Fibroblast of gingiva (primary cell): ENCODE results near the gene LRRC27.

ENCODE experiments used
- DNase-seq: peaks from one replicate; pipeline ENCODE4 v3.0.0-alpha.2; 2011; ENCODE audit warnings: low read depth

LRRC27 gene

DNA sequence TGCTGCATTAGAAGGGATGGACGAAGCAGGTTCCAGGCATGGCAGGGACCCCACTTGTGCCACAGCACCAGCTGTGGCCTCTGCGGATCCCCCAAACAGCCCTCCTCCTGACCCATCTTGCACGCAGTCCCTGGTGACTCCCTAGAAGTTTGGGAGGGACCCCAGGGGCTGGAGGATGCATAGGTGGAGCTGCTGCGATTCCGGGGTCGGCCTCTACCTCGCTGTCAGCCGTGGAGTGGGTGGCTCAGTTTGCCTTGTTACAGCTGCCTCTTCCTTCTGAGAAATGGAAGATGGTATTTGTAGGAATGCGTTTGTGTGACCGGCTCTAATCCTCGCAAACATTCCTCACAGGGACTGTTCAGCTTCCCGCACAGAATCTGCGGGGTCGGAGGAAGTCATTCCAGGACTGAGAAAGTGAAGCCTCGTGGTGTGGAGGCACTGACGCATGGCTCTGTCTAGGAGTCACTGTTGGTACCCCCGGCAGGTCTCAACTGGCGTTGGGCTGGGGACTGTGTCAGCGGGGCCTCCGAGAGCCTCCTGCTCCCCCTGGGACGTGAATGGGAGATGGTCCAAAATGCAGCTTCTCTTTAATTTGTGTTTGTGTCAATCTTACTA, 82.5 kb downstream of the LRRC27 start:
- DNase-seq, result no peak

DNA sequence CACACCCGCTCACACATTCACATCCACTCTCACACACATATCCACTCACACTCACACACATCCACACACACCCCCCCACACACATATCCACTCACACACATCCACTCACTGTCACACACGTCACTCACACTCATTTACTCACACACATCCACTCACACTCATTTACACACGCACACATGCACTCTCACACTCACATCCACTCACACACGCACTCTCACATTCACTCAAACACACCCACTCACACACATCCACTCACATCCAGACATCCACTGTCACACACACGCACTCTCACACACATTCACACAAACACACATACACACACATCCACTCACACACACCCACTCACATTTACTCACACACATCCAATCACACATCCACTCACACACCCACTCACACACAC, 83.3 kb downstream of the LRRC27 start:
- DNase-seq, result no peak

DNA sequence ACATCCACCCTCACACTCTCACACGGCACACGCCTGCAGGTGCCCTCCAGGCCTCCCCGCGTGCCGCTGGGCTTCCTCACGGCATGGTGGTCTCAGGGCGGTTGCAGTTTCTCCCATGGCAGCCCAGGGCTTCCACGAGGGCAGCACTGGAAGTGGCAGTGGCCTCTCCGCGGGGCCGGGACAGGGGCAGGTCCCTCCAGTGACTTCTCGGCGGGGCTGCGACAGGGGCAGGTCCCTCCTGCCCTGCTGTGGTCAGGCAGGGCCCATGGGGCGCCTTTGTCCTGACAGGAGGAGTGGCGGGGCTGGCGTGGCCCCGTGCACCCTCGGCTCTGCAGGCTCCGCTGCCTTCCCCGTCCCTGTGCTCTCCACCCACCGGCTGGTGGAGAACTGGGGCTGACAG, 84.0 kb downstream of the LRRC27 start:
- no peak for DNase-seq

DNA sequence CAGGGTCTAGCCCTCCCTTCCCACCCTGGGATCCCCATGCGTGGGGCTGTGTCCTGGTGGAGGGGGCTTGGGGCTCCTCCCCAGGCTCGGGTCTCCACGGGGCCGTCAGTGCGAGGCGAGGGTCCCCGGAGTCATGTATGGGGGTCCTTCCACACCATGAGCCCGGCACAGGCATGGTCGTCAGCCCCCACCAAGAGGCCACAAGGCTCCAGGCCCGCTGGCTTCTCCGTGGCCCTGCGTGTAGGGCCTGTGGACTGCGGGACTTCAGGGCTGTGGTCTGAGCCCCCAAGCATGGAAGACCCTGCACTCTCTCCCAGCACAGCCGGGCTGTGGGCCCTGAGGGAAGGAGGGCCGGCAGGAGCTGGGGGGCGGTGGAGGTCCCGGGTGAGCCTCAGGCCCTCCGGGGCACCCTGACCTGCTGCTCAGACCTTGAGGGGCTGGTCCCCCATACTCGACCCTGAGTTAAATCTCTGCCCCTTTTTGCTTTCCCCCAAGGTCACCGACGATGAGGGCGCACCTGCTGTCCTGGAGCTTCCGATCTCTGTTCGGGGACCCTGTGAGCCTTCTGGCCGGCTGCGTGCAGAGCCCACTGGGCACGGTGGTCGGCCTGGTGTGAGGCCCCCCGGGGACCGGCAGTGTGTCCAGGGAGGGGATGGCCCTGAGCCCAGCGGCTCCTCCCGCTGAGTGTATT, 84.7 kb downstream of the LRRC27 start:
- no peak for DNase-seq

DNA sequence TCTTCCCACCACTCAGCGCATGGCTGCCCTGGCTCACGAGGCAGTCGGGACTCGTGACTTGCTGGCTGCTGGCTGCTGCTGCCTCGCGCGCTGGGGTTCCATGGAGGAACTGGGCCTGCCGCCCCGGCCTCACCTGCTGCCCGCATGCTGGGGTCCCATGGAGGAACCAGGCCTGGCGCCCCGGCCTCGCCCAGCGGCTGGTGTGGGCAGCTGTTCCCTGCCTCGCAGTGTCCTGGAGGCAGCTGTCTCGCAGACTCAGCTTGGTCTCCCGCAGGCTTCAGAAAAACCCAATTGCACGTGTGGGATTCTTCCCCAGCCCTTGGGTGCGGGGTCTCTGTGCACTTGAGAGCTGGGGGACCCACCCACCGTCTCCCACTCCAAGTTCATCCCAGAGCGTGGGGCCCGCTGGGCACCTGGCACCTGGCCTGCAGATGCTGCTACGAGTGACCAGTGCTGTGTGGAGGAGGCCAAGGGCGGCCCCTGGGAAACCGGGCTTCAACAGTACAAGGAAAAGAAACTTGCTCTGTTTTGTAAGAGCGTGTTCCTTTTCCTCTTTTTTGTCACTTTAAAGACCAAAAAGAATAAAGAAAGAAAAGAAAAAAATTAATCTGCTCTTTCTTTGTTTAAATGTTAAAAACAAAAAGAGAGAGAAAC, 85.4 kb downstream of the LRRC27 start:
- no peak for DNase-seq

DNA sequence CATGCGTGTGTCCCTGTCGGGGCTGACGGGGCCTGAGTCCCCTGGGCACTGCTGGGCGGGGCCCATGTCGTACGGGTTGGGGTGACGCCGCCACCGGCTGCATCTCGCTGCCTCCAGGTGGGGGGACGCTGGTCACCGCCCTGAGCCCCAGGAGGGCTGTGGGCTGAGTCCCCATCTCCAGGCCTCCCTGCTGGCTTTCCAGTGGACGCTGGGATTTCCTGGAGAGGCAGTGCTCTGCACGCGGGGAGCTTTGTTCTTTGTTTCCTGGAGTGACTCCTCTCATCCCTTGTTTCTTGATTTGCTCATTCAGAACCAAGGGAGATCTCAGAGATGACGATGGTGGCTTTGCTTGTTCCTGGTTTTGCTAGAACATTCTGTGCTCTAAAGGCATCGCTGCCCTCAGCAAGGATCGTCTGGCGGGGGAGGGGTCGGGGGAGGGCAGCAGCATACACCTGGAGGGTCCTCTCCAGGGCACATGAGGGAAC, 86.0 kb downstream of the LRRC27 start:
- DNase-seq, result no peak

DNA sequence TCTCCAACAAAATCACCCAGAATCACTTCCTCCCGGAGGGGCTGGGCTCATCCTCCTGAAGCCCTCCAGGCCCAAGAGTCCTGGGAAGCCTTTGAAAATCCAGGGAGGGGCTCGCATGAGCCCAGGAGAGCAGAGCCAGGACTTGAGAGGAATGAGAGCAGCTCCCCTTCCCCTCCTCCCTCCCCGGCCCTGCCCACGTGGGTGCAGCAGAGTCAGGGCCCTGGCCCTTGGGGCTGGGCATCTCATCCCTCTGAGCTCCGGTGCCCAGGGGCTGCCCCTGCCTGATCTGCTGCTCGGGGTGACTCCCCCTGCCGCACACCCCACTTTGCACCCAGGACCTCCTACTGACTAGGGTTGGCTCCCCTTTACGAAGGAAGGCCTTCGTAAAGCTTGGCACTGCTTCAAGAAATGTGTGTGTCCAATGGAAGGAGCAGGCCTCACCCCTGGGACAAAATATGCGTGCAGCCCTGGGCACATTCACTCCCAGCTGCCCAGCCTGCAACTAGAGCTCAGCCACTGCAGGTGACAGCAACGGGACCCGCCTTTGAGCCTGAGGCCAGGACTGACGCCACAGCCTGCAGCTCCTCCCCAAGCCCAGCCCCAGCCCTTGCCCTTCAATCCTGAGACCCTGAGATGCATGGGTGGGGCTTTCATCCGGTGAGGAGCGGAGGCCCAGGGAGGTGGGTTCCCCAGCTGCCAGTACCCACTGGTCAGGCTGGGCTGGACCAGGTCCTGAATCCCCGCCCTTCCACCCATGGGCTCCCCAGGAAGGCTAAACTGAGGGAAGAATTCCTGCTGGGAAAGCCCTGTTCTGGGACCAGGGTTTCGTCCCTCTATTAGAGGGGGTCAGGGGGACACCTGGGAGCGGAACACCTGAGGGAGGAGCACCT, 86.8 kb downstream of the LRRC27 start:
- no peak for DNase-seq

DNA sequence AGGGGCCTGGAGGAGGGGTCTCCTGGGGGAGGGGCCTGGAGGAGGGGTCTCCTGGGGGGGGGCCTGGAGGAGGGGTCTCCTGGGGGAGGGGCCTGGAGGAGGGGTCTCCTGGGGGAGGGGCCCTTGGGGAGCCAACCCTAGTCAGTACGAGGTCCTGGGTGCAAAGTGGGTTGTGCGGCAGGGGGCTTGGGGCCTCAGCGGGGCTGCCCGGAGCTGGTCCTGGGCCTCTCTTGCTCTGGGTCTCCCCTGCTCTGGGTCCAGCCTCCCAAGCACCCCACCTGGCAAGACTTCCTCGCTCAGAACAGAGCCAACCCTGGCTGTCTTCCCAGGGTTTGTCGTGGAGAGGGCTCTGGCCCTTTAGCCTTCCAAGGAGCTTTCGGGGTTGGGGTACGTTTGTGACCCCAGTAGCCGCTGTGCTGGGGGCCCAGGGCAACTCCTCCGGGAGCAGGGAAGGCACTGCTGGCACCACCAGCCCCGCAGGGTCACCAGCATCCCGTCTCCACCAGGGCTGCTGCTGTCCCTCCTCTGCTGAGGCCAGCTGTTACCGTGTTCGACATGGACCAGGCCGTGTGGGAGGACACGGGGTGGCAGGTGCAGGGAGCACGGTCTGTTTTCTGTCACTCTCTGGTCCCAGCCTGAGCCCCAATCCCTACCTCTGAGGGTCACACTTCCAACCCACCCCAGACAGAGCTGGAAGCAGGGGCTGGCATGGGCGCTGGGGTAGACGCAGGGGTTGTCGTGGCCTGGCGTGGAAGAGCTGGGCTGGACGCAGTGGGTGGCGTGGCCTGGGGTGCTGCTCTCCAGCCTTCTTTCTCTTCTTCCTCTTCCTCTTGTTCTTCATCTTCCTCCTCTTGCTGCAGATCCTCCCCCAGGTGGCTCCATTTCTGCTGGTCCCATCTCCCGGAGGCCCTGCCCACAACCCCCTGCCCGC, 87.8 kb downstream of the LRRC27 start:
- no peak for DNase-seq

DNA sequence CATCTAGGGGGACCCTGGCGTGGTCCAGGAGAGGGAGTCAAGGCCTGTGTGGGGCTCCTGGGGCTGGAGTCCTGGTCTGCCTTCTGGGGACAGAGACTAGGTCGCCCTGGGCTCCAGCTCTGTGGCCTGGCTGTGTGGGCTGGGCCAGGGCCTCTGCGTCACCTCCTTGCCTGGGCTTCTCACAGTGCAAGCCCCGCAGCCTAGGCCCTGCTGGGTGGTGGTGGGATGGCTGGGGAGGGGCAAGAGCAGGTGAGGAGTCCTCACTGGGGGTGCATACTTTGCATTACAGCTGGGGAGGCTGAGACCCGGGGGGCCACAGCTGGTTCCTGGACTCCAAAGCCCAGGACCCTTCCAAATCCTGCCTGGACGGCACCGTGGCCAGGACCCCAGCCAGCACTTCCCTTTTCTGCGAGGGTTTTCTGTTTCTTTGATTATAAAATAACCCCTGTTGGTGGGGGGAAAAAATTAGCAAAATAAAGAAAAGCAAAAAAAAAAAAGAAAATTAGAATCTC, 88.5 kb downstream of the LRRC27 start:
- DNase-seq, result no peak

DNA sequence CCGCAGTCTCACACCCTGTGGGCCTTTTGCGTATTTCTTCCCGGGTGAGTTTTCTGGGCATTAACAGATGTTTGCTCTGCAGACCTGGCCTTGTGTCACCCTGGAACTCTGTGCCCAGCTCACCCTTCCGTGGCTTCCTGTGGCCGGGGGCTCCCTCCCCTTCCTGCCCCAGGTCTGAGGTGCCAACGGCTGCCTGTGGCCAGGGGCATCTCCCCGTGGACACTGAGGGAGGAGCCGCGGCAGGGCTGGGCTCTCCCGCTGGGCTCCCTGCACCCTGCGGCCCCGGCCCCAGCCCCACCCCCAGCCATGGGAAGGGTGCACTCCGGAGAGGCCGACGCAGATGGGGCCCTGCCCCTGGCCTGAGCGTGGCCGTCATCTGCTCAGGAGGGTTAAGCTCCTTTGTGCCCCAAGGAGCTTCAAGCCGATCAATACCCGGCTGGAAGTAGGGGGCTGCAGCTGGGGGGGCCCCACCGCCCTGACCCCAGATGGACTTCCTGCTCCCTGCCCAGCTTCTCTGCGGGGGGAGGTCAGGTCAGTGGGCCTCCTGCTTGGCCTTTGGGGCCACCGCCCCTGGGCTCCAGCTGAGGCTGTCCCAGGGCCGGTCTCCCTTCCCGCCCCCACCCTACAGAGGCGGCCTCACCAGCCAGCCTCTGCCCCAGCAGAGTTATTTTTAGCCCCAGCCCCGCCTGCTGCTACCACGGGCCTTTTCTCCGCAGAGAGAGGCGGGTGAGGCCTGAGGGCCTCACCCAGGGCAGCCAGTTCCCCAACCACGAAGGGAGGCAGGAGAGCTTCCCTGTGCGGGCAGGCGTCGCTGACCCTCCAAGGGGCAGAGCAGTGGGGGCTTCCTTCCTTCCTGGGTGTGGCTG, 89.2 kb downstream of the LRRC27 start:
- peak; percentile 68 for DNase-seq

DNA sequence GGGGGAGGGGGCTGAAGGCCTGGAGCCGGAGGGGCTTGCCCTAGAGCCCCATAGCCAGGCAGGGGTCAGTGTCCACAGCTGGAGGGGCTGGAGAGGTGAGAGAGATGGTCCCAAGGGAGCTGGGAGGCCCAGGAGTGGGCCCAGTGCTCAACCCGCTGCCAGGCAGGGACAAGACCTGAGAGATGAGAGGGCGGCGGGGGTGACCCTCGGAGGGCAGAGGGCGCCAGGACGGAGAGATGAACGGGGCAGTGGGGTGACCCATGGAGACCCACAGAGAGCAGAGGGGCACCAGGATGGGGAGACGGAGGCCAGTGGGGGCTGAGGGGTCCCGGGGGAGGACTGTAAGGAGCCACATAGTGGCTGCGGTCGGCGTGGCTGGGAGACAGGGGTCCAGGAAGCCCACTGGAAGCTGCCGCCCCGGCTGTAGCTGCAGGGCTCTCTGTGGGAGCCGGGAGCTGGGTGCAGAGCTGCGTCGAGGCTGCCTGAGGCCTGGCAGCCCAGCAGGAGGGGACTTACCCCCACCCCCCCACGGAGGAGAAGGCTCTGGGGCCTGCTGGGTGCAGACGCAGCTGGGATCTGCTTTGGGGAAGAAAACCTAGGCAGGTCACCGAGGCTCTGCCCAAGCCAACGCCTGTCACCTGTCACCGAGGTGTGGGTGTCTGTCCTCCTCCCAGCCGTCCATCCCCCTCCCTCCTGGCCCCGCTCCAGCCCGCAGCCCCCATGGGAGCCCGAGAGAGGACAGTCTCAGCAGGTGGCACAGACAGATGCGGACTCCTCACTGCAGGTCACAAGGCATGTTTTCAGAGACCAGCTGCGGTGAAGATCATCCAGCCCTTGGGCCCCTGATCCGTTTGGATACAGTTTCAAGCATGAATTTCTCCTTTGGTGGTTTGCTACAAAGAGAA, 90.1 kb downstream of the LRRC27 start:
- no peak for DNase-seq

DNA sequence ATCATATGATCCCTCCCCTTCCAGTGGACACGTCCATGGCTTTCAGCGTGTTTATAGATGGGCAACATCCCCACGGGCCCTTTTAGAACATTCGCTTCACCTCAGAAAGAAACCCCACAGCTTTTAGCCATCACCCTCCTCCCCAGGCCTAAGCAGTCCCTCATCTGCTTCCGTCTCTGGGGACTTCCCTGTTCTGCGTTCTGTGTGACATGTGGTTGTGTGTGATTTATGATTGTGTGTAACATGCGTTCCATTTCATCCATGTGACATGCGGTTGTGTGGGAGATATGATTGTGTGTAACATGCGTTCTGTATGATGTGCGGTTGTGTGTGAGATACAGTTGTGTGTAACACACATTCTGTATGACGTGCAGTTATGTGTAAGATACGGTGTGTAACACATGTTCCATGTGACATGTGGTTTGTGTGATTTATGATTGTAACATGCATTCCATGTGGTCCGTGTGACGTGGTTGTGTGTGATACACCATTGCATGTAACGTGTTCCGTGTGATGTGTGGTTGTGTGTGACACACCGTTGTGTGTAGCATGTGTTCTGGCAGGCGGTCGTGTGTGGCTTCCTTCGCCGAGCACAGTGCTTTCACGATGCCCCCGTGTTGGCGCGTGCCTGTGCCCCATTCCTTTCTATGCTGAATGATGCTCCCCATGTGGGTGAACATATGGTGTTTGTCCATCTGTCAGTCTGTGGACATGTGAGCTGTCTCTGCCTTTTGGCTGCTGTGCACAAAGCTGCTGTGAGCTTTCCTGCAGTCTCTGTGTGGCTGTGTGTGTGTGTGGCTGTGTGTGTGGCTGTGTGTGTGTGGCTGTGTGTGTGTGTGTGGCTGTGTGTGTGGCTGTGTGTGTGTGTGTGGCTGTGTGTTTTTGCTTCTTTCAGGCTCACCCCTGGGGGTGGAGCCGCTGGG, 91.2 kb downstream of the LRRC27 start:
- no peak for DNase-seq

DNA sequence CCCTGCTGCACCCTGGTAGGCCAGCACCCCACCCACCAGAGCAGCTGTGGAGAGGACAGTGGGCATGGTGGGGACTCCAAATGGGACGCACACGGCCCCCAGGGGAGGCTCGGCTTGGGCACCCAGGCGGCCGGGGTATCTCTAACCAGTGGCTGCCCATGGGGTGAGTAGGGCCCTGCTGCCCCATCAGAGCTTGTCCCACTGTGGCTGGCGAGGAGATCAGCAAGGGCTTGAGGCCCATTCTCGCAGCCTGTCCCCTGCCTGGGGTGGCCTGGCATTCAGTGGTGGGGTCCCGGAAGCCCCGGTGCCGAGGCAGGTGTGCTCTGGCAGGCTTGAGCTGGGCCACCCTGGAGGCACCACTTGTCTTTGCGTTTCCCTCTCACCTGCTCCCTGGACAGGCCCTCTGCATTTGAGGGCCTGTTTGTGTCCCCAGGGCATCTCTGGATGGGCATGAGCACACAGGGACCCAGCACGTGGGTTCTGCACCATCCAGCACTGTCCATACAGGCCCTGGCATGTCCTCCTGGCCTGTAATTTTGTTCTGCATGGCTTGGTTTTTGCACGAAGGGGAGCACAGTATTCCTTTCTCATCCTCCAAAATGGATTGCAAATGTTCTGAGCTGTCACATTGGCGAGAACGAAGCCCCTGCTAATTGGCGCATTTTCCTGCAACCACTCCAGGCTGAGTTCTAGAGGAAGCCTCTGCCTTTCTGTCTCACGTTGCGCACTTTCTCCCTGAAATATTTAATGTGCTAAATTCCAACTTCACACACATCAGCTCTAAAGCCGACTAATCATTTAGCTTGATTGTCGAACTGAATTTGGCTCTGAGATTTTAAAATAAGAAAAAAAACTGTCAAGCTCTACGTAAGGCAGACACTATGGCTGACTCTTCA, 92.2 kb downstream of the LRRC27 start:
- DNase-seq, result no peak

DNA sequence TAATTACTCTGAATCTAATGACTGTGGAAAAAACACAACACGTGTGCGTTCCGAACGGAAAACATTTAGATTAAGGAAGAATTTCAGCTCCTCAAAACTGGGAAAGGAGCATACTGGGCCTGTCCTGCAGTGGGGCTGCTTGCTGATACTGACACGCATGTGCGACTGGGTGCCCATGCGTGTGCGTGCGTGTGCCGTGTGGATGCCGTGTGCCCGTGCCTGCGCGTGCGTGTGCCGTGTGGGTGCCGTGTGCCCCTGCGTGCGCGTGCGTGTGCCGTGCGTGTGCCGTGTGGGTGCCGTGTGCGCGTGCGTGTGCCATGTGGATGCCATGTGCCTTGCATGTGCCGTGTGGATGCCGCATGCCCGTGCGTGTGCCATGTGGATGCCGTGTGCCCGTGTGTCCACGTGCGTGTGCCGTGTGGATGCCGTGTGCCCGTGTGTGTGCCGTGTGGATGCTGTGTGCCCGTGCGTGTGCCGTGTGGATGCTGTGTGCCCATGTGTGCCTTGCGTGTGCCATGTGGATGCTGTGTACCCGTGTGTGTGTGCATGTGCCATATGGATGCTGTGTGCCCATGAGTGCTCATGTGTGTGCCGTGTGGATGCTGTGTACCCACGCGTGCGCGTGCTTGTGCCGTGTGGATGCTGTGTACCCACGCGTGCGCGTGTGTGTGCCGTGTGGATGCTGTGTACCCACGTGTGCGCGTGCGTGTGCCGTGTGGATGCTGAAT, 93.2 kb downstream of the LRRC27 start:
- no peak for DNase-seq

DNA sequence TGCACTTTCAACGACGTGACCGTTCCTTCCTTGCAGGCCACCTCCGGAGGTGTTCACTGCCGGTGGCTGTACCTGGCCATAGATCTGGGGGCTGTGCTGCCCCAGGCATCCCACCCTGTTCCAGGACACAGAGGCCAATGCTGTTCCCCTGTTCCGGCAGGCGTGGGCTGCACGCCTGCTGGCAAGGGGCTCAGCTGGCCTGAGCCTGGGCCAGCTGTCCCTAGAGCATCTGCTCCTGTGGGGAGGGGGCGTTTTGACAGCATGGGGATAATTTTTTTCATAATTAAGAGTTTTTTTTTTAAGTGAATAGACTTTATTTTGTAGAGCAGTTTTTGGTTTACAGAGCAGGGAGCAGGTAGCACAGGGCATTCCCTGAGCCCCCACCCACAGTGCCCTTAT, 93.8 kb downstream of the LRRC27 start:
- DNase-seq, result no peak
